Thoracic aorta endothelial cell (primary cell): ENCODE measurements around the gene PHAX. TPM values are rescaled to one million over a fixed set of nuclear protein-coding genes. Genes with fewer than 3 reads are reported as not detected.

ENCODE experiments used
- small RNA-seq: library from RNA; depleted of rRNA; stranded (forward); fragments of <200 nt; gene quantifications from one replicate; pipeline ENCODE3, GENCODE V24; 2012
- total RNA-seq: library from RNA; depleted of rRNA; stranded (reverse); fragments of >200 nt; gene quantifications from 2 replicates; pipeline ENCODE4 v1.2.3, GENCODE V29; 2012

Gene PHAX, protein sequence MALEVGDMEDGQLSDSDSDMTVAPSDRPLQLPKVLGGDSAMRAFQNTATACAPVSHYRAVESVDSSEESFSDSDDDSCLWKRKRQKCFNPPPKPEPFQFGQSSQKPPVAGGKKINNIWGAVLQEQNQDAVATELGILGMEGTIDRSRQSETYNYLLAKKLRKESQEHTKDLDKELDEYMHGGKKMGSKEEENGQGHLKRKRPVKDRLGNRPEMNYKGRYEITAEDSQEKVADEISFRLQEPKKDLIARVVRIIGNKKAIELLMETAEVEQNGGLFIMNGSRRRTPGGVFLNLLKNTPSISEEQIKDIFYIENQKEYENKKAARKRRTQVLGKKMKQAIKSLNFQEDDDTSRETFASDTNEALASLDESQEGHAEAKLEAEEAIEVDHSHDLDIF
- 79.1 and 82.5 TPM in 2 replicates for total RNA-seq

DNA sequence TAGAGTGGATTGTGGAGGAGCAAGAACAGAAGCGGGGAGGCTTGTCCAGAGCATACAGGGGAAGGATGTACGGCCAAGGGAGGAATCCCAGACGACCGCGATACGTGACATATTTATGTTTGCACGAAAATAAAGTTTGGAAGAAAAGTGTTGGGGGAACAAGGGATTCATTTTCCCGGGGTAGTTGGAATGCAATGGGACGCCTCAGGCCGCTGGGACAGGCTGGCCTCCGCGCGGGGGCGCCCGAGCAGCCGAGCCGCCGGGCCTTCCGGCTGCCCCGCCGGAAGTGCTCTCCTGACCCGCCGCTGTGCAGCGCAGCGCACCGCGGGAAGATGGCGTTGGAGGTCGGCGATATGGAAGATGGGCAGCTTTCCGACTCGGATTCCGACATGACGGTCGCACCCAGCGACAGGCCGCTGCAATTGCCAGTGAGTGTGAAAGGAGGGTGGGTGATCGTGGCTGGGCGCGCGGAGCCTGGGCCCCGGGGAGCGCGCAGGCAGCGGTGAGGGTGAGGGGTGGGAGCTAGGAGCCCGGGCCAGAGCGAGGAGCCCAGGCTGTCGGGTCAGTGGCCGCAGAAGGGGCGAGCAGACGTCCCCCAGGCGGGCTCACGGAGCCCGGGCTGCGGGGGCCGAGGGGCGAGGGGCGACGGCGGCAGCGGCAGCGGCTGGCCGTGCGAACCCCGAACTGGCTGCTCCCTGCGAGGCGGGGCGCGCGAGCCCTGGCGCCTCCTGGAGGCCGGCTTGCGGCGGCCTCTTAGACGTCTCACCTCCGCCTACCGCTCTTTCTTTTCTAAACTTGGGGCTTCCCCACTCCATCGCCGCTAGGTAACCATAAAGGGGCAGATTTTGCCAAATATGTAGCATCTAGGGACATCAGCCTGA is at the start of gene PHAX:
TSS of gene PHAX (plus strand) at position 317 of the 881 bp plus-strand sequence. CDS start at position 333, 16 bp downstream.

DNA sequence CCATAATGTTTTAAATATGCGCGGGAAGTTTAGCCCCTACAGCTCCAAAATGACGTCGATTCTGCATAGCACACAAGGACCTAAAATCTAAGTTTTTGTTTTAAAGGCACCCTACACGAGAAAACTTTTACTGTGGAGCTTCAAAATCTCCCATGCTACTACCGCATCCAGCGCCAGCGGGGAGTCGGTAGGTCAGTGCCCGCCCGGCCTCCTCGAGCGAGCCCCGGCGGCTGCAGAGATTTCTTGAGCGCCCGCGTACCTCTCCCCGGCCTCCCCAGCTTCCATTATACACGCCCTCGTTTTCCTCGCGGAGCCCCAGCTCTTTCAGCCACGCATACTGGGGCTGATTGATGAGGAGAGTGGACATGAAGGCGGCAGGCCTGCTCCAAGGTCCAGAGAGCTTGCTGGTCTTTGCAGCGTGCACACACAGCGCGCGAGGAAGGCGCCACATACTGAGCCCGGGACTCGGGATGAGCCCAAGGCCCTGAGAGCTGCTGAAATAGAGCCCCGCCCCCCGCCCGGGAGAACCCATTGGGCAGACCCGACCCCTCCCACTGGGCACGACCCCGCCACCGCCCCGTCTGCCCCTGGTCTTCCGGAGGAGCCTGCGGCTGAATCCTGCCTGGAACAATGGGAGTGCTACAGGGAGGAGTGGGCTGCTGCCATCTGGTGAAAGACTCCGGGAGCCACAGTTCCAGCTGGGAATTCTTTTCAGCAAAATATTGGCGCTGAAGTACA is 5.8 kb upstream of the PHAX start, which contains the start of gene ALDH7A1:
TSS of gene ALDH7A1 (minus strand) at position 472 of the 738 bp plus-strand sequence. CDS start at position 451, 21 bp downstream.

Small RNA genes within 50 kb of the gene (small RNA-seq; reads per million reads assigned to genes)
- gene BOLA3P3, result not detected
- not detected for gene RNU6-290P

Other genes with a start within 250 kb of the PHAX start
- gene GRAMD2B, start 177.5 kb upstream of the PHAX start, total RNA-seq, result 3.4 and 3.5 TPM in 2 replicates
- gene ALDH7A1, start 5.7 kb upstream of the PHAX start, total RNA-seq, result 62.4 and 71.1 TPM in 2 replicates
- gene LMNB1, start 176.2 kb downstream of the PHAX start, total RNA-seq, result 137 and 152 TPM in 2 replicates